HG02623 (cell line): Measurements from ENCODE around the gene ZNF112.

Experiments used
- ATAC-seq: cut with Tn5 transposase; IDR thresholded peaks from one replicate; pipeline ENCODE4 v1.9.1; 2021; ENCODE audit warnings: moderate library complexity; ENCODE audit not compliant: unreplicated experiment

Gene ZNF112

DNA sequence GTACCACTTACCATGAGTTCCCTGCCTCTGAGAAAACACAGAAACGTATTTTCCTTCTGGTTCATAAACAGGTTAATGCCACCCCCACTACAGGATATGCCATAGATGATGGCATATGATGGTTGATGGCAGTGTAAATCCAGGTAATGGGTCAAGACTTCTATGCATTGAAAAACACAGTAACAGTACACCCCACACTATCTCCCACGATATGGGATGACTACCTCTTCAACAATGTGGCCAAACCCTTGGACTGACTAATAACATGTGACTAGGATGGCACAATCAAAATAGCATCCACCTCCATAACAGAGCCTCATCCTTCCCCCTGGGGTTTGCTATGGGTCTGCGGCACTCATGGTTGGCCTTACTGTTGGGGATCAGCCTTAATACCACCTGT is 73.6 kb downstream of the ZNF112 start:
- ATAC-seq: no peak

DNA sequence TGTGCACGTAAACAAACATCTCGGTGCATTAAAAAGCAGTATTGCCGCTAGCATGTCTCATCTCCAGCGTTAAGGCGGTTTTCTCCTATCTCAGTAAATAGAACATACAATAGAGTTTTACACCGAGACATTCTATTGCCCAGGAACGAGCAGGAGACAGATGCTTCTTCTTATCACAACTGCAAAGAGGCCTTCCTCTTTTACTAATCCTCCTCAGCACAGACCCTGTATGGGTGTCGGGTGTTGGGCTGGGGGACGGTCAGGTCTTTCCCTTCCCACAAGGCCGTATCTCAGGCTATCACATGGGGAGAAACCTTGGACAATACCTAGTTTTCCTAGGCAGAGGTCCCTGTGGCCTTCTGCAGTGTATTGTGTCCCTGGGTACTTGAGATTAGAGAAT is 75.6 kb downstream of the ZNF112 start:
- ATAC-seq: no peak

DNA sequence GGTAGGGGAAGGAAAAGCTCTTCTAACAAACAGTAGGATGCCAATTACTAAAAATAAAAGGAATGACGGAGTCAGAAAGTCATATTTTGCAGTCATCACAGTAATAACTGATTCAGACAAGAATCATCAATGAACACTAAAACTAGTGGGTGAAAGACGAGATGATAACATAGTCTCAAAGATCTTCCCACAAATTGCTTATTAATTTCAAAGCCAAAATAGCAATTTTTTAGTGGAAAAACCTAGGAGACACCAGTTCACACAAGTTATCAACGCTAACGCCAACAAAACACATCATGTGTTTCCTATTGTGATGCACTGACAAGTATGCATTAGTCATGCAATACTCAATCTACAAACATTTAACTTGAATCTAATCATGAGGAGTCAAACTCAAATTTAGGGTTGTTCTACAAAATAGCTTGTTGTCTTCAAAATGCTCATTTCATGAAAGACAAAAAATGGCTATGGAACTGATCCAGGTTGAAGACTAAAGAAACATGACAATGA is 78.2 kb downstream of the ZNF112 start:
- no peak for ATAC-seq

DNA sequence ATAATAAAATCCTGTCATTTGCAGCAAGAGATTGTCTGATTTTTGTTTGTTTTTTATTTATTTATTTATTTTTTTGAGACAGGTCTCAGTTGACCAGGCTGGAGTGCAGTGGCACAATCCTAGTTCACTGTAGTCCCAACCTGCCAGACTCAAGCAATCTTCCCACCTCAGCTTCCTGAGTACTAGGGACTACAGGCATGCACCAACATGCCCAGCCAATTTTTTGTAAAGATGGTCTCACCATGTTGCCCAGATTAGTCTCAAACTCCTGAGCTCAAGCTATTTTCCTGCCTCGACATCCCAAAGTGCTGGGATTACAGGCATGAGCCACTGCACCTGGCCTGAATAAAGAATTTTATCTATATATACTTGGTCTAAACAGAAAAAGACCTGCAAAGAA is 79.1 kb downstream of the ZNF112 start:
- ATAC-seq: no peak
